Testis (tissue), 3 donors: Measurements from ENCODE around the gene CSMD2. TPM values are rescaled to one million over a fixed set of nuclear protein-coding genes. Genes with fewer than 3 reads are reported as not detected.

Source experiments
- DNase-seq: peaks from one replicate; pipeline ENCODE4 v3.0.0-alpha.2; 2019
- H3K27ac ChIP-seq, 2 donors: fragments of 200-600 bp; sonication (generic); one replicate each; pipeline ENCODE4 v1.5.1; 2019
- H3K27me3 ChIP-seq: fragments of 200-600 bp; sonication (generic); one replicate; pipeline ENCODE4 v1.5.1; 2019
- H3K36me3 ChIP-seq: fragments of 200-600 bp; sonication (generic); one replicate; pipeline ENCODE4 v1.5.1; 2017; ENCODE audit warnings: low read depth; ENCODE audit errors: missing control alignments
- H3K4me1 ChIP-seq: fragments of 200-600 bp; sonication (generic); one replicate; pipeline ENCODE4 v1.5.1; 2019
- H3K4me3 ChIP-seq, 2 donors: fragments of 200-600 bp; sonication (generic); one replicate each; pipeline ENCODE4 v1.5.1; 2017 to 2019
- H3K9me3 ChIP-seq: fragments of 200-600 bp; sonication (generic); one replicate; pipeline ENCODE4 v1.5.1; 2017
- CTCF ChIP-seq, 3 experiments: fragments of 450-650 bp in 2 of 3; fragments of 200-600 bp in 1 of 3; sonication (generic) in 1 of 3; IDR thresholded peaks; one replicate each; pipeline ENCODE4 v1.5.1; 2016 to 2019; ENCODE audit warnings: antibody characterized with exemption in 3 of 3, mild to moderate bottlenecking in 2 of 3, moderate library complexity in 1 of 3
- POLR2A ChIP-seq: fragments of 450-650 bp; IDR thresholded peaks from one replicate; pipeline ENCODE4 v1.6.1; 2017; ENCODE audit warnings: antibody characterized with exemption, mild to moderate bottlenecking, moderate library complexity
- WGBS, 2 donors: methylation state at CpG; one replicate each; pipeline ENCODE4 v1.1.5; 2018; 5-methylcytosine and 5-hydroxymethylcytosine counted together
- intact Hi-C: fragments of 100-400 bp; cut with DNase I; formaldehyde crosslinking; loops from one replicate; pipeline ENCODE4 v1.15.1; 2023; ENCODE audit warnings: low total_unique reads
- polyA plus RNA-seq: library from polyadenylated mRNA; stranded (reverse); fragments of 350-450 nt; fragmentation: Illumina TruSeq; extraction: RNeasy Lipid Tissue Mini Kit (QIAGEN cat#74804); gene quantifications from one replicate; pipeline ENCODE4 v1.2.3, GENCODE V29; 2014; ENCODE audit warnings: low read depth, low replicate concordance; ENCODE audit not compliant: insufficient read depth
- total RNA-seq, 2 donors: library from RNA; depleted of rRNA; stranded (reverse); fragments of >200 nt; gene quantifications; one replicate each; pipeline ENCODE4 v1.2.3, GENCODE V29; 2016

Gene CSMD2
- total and polyA plus RNA-seq, 3 donors from 2014 or later, result 1.2 to 3.8 (median 2.7) TPM

GRCh38 chr1:33790577-33790976, 374.5 kb downstream of the CSMD2 start:
- 86 to 94% methylated on average over 1 of the region's 1 CpG for WGBS, 2 donors
- intact Hi-C loops, result no loop called here
- DNase-seq, result no peak
- TF ChIP-seq CTCF (IDR thresholded peaks at IDR 0.05), result no peak
- TF ChIP-seq POLR2A, result no peak
- no peaks in the 10 kb centered on the region for H3K4me1 ChIP-seq
- no peaks in the 10 kb centered on the region for H3K9me3 ChIP-seq
- H3K27ac ChIP-seq, result no peak overlapping the region
- no peaks in the 10 kb centered on the region for H3K27me3 ChIP-seq
- H3K36me3 ChIP-seq, result no peaks in the 10 kb centered on the region
- no peak overlapping the region for H3K4me3 ChIP-seq

- no peak for DNase-seq
- no peaks in the 10 kb centered on the region for H3K4me1 ChIP-seq
- no peaks in the 10 kb centered on the region for H3K27me3 ChIP-seq
- 88 to 95% methylated on average over 3 of the region's 3 CpGs for WGBS, 2 donors
- no peak overlapping the region for H3K27ac ChIP-seq
- intact Hi-C loops, result no loop called here
- TF ChIP-seq CTCF (IDR thresholded peaks at IDR 0.05) (no peak), POLR2A (no peak)
- H3K4me3 ChIP-seq, result no peak overlapping the region
- H3K36me3 ChIP-seq, result no peaks in the 10 kb centered on the region
- no peaks in the 10 kb centered on the region for H3K9me3 ChIP-seq
Observed at GRCh38 chr1:33784876-33785275, 380.2 kb downstream of the CSMD2 start.

DNA sequence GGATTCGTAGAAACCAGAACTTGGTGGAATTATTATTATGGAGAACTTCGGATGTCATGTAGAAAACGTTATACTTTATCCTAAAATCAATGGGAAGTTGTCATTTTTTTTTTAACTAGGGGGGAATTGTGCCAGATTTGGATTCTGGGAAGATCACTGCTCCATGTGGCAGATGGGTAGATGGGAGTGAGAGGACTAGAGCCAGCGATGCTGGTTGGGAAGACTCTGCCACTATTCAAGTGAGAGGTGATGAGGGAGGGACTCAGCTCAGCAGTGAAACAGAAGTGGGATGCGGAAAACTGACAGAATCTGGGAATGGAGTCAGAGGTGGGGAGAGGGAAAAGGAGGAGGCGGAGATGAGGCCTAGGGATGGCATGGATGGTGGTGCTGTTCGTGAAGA, 382.3 kb downstream of the CSMD2 start:
- DNase-seq, result no peak
- Histone ChIP-seq H3K9me3 (no peaks in the 10 kb centered on the region), H3K4me3 (no peak overlapping the region), H3K4me1 (no peaks in the 10 kb centered on the region), H3K36me3 (no peaks in the 10 kb centered on the region), H3K27me3 (no peaks in the 10 kb centered on the region), H3K27ac (no peak overlapping the region)
- WGBS, 2 donors, result 92 to 95% methylated on average over 7 of the region's 7 CpGs
- TF ChIP-seq POLR2A, result no peak
- TF ChIP-seq CTCF (IDR thresholded peaks at IDR 0.05), result no peak
- intact Hi-C loops, result no loop called here

- TF ChIP-seq CTCF (IDR thresholded peaks at IDR 0.05), result no peak
- no peak for TF ChIP-seq POLR2A
- intact Hi-C loops, result no loop called here
- no peak for DNase-seq
- H3K9me3 ChIP-seq, result no peaks in the 10 kb centered on the region
- H3K4me3 ChIP-seq, result no peak overlapping the region
- no peaks in the 10 kb centered on the region for H3K4me1 ChIP-seq
- H3K27me3 ChIP-seq, result no peaks in the 10 kb centered on the region
- 88 to 91% methylated on average over 2 of the region's 2 CpGs for WGBS, 2 donors
- no peaks in the 10 kb centered on the region for H3K36me3 ChIP-seq
- H3K27ac ChIP-seq, result no peak overlapping the region
Observed at GRCh38 chr1:33781652-33782051, 383.4 kb downstream of the CSMD2 start.

- no peak overlapping the region for H3K4me3 ChIP-seq
- no peaks in the 10 kb centered on the region for H3K36me3 ChIP-seq
- H3K27me3 ChIP-seq, result no peaks in the 10 kb centered on the region
- intact Hi-C loops, result no loop called here
- DNase-seq, result no peak
- WGBS, 2 donors, result 87 to 92% methylated on average over 4 of the region's 4 CpGs
- no peaks in the 10 kb centered on the region for H3K4me1 ChIP-seq
- no peak overlapping the region for H3K27ac ChIP-seq
- no peak for TF ChIP-seq CTCF (IDR thresholded peaks at IDR 0.05)
- no peak for TF ChIP-seq POLR2A
- no peaks in the 10 kb centered on the region for H3K9me3 ChIP-seq
Observed at GRCh38 chr1:33777337-33777736, 387.7 kb downstream of the CSMD2 start.
